Neuron (in vitro differentiated cells): ENCODE results near the gene LCMT1.
"Not testable (repeated sequence)": the region's sequence is repeated elsewhere in the genome, so short reads cannot be mapped to it uniquely, and the experiment has no call there.

Experiments
- H2AFZ ChIP-seq: one replicate; pipeline ENCODE4 v1.6.1; 2013; ENCODE audit warnings: low read depth, mild to moderate bottlenecking, inconsistent platforms, low read length, moderate library complexity
- H3K27me3 ChIP-seq: one replicate; pipeline ENCODE4 v1.6.1; 2013; ENCODE audit warnings: low read length; ENCODE audit not compliant: insufficient read depth
- H3K36me3 ChIP-seq: one replicate; pipeline ENCODE4 v1.6.1; 2013; ENCODE audit warnings: low read length; ENCODE audit not compliant: insufficient read depth
- H3K4me1 ChIP-seq: one replicate; pipeline ENCODE4 v1.6.1; 2013; ENCODE audit warnings: low read length; ENCODE audit not compliant: insufficient read depth
- H3K4me3 ChIP-seq: 2 replicates; pipeline ENCODE4 v1.5.1; 2013; ENCODE audit warnings: mild to moderate bottlenecking, low read length, moderate library complexity
- H3K9me3 ChIP-seq: one replicate; pipeline ENCODE4 v1.6.1; 2013; ENCODE audit warnings: low read length

Gene LCMT1

DNA sequence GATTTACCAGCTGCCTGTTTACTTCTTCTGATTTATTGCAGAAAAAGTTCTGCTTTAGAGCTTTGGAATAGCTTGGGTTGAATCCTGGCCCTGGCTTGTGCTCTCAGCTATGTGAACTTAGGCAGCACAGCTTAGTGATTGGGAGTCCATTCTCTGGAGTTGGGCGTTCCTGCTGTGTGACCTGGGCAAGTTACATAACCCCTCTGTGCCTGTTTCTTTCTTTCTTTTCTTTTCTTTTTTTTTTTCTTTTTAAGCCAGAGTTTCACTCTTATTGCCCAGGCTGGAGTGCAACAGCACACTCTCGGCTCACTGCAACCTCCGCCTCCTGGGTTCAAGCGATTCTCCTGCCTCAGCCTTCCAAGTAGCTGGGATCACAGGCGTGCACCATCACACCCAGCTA is 53.7 kb downstream of the LCMT1 start:
- Histone ChIP-seq H3K4me3 (no peak overlapping the region), H2AFZ (no peak overlapping the region), H3K9me3 (no peaks in the 10 kb centered on the region), H3K27me3 (no peaks in the 10 kb centered on the region), H3K36me3 (peaks cover 80% of the 10 kb centered on the region), H3K4me1 (no peaks in the 10 kb centered on the region)

DNA sequence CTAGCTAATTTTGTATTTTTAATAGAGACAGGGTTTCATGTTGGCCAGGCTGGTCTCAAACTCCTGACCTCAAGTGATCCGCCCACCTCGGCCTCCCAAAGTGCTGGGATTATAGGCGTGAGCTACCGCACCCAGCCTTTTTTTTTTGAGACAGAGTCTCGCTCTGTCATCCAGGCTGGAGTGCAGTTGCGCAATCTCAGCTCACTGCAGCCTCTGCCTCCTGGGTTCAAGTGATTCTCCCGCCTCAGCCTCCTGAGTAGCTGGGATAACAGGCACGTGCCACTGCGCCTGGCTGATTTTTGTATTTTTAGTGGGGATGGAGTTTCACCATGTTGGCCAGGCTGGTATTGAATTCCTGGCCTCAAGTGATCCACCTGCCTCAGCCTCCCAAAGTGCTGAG is 56.4 kb downstream of the LCMT1 start:
- not testable (repeated sequence) for H3K9me3 ChIP-seq, H3K27me3 ChIP-seq, H3K4me3 ChIP-seq, H3K4me1 ChIP-seq, H2AFZ ChIP-seq
- H3K36me3 ChIP-seq = peaks cover 79% of the 10 kb centered on the region

DNA sequence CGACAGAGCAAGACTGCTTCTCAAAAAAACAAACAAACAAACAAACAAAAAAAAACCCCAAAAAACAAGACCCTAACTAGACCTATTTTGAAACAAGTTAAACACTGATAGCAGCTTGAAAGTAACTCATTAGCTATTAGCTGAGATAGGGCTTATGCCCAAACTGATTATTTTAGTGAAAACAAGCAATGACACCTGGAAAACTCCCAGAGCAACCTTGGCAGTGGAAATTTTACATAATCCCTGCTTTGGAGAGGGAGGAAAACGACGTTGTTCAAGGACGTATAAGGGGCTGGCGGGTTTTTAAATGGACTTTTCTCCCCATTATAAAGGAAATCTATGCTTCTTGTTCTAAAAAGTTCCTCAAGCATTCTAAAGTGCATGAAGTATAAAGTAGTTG is 59.8 kb downstream of the LCMT1 start:
- Histone ChIP-seq H3K4me3 (no peak overlapping the region), H3K36me3 (peaks cover 65% of the 10 kb centered on the region), H2AFZ (no peak overlapping the region), H3K4me1 (no peaks in the 10 kb centered on the region), H3K27me3 (no peaks in the 10 kb centered on the region), H3K9me3 (no peaks in the 10 kb centered on the region)

DNA sequence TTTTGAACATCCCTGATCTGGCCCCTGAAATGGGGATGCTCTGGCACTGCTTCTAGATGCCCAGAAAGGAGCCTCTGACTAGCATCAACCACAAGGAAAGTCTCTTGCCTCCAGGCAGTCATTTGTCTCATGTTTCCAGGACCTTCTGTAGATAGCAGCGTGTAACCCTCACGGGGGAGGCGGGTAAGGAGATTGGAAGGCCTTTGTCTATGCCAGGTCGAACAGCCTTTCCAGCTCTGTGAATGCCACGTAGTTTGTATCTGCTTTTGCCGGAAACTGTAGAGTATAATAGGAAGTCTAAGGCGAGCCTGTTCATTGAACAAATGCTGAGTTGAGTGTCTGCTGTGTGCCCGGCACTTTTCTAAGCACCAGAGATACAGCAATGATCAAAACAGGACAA is 61.3 kb downstream of the LCMT1 start:
- H3K4me1 ChIP-seq = no peaks in the 10 kb centered on the region
- H3K9me3 ChIP-seq = no peaks in the 10 kb centered on the region
- H3K36me3 ChIP-seq = peaks cover 59% of the 10 kb centered on the region
- H3K27me3 ChIP-seq = no peaks in the 10 kb centered on the region
- H2AFZ ChIP-seq = no peak overlapping the region
- no peak overlapping the region for H3K4me3 ChIP-seq

DNA sequence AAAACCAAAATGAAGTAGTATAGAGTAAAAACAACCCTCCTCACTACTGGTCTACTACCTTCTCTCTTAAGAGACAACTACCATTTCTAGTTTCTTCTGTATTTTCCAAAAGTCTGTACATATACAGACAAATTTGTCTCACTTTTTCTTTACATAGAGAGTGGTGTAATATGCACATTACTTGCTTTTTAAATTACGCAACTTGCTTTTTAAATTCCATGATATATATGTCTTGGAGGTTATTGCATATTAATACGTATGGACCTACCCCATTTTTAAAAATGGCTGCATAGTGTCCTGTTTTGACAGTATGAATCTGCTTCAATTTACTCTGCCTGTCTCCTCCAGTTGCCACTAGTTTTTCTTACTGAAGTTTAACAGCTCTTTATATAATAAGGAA is 62.7 kb downstream of the LCMT1 start:
- Histone ChIP-seq H3K9me3 (no peaks in the 10 kb centered on the region), H3K27me3 (no peaks in the 10 kb centered on the region), H3K4me1 (no peaks in the 10 kb centered on the region), H2AFZ (no peak overlapping the region), H3K36me3 (peaks cover 55% of the 10 kb centered on the region), H3K4me3 (no peak overlapping the region)

DNA sequence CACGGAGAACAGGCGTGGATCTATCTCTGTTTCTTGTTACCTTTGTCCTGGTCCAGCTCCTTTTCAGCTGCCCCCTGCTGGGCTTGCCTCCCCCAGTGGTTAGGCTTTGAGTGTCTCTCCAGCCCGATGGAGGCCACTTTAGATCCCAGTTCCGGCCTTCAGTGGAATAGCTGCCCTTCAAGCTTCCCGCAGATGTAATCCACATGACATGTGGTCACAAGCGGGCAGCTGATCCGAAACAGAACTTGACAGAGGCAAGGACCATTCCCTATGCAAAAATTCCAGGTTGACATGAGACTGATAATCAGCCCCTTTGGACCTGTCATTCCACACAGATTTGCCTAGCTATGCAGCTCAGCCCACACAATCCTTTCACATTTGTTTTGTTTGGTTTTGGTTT is 64.6 kb downstream of the LCMT1 start:
- Histone ChIP-seq H3K36me3 (peaks cover 40% of the 10 kb centered on the region), H3K9me3 (no peaks in the 10 kb centered on the region), H2AFZ (no peak overlapping the region), H3K27me3 (no peaks in the 10 kb centered on the region), H3K4me1 (no peaks in the 10 kb centered on the region), H3K4me3 (no peak overlapping the region)

DNA sequence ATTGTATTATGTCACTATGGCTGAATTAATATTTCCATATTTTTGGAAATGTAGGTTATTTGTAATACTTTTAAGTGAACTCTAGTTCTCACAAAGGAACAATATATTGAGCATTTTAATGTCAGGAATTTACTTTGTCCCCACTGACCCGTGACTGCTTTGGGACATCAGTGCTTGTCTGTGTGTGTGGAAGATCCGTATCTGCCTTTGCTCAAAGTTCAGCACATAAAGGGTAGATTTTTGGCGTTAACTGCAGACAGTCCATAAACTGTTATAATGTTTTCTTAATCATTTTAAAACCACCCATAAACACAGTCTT is 65.9 kb downstream of the LCMT1 start:
- Histone ChIP-seq H3K4me3 (no peak overlapping the region), H3K4me1 (no peaks in the 10 kb centered on the region), H2AFZ (no peak overlapping the region), H3K9me3 (no peaks in the 10 kb centered on the region), H3K27me3 (no peaks in the 10 kb centered on the region), H3K36me3 (peaks cover 32% of the 10 kb centered on the region)

DNA sequence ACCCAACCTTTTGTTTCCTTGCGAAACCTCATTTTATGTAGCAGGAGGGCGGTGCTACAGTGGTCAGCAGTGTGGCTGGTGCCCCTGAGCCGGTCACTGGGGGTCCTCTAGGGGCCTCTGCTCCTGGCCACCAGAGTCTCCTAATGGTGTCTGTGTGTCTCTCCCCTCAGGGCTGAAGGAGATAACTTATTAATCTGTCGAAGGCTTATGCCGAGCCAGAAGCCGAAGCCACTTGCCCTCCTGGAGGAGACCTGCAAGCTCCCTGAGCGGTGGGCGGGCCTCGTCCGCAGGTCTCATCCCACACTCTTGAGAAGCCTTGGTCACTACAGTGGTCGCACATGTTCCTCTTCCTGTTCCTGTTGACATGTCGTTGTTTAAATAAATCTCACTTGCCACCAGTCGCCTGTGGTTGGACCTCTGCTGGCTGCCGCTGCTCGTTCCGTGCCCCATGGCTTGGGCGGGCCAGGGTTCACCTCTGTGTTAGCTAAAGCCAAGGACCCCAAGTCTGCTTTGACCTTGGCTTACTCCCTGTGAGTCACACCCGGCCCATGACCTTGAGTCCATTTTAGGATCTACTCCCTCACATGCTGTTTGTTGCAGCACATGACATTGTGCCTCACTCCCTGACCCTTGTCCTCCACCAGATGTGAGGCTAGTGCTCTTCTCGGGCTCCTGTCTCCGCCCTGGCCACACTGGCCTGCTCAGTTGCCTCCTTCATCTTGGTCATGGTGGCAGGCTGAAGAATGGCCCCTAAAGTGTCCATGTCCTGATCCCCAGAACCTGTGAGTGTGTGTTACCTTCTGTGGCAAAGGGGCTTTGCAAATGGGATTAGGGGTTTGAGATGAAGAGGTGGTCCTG is 66.5 kb downstream of the LCMT1 start:
- no peaks in the 10 kb centered on the region for H3K27me3 ChIP-seq
- H3K4me3 ChIP-seq = no peak overlapping the region
- no peaks in the 10 kb centered on the region for H3K4me1 ChIP-seq
- H2AFZ ChIP-seq = no peak overlapping the region
- H3K36me3 ChIP-seq = peaks cover 26% of the 10 kb centered on the region
- no peaks in the 10 kb centered on the region for H3K9me3 ChIP-seq

DNA sequence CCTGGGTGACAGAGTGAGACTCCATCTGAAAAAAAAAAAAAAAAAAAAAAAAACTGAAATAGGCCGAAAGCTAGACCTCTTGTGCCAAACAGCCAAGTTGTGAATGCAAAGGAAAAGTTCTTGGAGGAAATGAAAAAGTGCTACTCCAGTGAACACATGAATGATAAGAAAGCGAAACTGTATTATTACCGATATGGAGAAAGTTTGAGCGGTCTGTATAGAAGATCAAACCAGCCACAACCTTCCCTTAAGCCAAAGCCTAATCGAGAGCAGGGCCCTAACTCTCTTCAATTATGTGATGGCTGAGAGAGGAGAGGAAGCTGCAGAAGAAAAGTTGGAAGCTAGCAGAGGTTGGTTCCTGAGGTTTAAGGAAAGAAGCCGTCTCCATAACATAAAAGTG is 69.7 kb downstream of the LCMT1 start:
- H3K36me3 ChIP-seq = peaks cover 12% of the 10 kb centered on the region
- not testable (repeated sequence) for H3K27me3 ChIP-seq, H3K9me3 ChIP-seq, H3K4me1 ChIP-seq, H2AFZ ChIP-seq, H3K4me3 ChIP-seq

DNA sequence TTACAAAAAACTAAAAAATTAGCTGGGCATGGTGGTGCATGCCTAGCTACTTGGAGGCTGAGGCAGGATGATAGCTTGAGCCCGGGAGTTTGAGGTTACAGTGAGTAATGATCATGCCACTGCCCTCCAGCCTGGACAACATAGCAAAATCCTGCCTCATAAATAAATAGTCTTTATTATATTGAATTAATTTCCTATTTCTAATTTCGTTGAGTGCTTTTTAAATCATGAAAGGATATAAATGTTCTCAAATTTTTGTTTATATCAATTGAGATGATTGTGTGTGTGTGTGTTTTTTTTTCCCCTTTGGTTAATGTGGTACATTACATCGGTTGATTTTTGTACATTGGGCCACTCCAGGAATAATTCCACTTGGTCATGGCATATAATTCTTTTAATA is 73.2 kb downstream of the LCMT1 start:
- H3K4me3 ChIP-seq = no peak overlapping the region

DNA sequence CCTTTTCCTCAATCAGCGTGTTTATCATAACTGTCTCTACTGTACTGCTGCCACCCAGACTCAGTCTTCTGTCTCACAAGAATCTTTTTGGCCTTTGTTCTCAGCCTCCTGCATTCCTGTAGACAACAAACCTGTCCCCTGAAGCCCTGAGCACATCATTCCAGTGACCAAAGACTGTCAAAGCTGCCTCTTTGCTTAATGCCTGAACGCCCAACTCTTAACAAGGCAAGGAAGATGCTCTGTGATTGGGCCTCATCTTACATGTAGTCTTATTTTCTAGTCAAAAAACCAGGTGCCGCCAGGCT is 75.9 kb downstream of the LCMT1 start:
- Histone ChIP-seq H3K36me3 (no peaks in the 10 kb centered on the region), H2AFZ (no peak overlapping the region), H3K4me3 (no peak overlapping the region), H3K4me1 (no peaks in the 10 kb centered on the region), H3K9me3 (no peaks in the 10 kb centered on the region), H3K27me3 (no peaks in the 10 kb centered on the region)

More for the DNA sequence above, 73.2 kb downstream of the LCMT1 start:
- H2AFZ ChIP-seq = no peak overlapping the region
- no peaks in the 10 kb centered on the region for H3K36me3 ChIP-seq
- no peaks in the 10 kb centered on the region for H3K4me1 ChIP-seq
- no peaks in the 10 kb centered on the region for H3K27me3 ChIP-seq
- no peaks in the 10 kb centered on the region for H3K9me3 ChIP-seq

DNA sequence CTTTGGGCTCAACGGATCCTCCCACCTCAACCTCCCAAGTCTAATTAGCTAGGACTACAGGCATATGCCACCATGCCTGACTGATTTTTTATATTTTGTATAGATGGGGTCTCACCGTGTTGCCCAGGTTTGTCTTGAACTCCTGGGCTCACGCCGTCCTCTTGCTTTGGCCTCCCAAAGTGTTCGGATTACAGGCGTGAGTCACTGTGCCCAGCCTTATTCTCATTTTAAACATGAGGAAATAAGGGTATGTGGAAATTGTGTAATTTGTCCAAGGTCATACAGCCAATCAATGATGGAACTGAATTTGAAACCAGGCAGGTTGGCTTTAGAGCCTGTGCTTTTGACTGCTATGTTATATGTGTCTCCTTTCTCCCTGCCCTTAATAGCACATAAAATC is 77.8 kb downstream of the LCMT1 start:
- no peak overlapping the region for H2AFZ ChIP-seq

DNA sequence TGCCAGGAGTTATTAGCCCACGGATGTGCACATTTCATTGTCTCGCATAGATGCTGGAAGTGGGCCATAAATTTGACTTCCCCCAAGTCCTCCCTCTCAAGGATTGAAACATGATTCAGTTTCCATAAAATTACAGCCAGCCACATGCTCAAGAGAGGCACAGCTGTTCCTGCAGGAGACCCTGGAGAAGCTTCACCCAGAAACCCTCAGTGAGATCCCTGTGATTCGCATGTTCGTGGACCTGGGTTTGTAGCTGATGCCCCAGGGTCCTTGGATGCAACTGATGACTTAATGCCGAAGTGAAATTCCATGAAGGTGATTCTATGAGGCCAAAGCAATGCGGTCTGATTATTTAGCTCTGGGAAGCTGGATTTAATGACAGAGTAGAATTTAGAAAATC is 80.6 kb downstream of the LCMT1 start:
- H3K9me3 ChIP-seq = no peaks in the 10 kb centered on the region
- H3K4me3 ChIP-seq = no peak overlapping the region
- H3K36me3 ChIP-seq = no peaks in the 10 kb centered on the region
- no peaks in the 10 kb centered on the region for H3K4me1 ChIP-seq
- no peaks in the 10 kb centered on the region for H3K27me3 ChIP-seq
- no peak overlapping the region for H2AFZ ChIP-seq

More for the DNA sequence above, 77.8 kb downstream of the LCMT1 start:
- Histone ChIP-seq H3K4me1 (no peaks in the 10 kb centered on the region), H3K36me3 (no peaks in the 10 kb centered on the region), H3K9me3 (no peaks in the 10 kb centered on the region), H3K27me3 (no peaks in the 10 kb centered on the region), H3K4me3 (no peak overlapping the region)

DNA sequence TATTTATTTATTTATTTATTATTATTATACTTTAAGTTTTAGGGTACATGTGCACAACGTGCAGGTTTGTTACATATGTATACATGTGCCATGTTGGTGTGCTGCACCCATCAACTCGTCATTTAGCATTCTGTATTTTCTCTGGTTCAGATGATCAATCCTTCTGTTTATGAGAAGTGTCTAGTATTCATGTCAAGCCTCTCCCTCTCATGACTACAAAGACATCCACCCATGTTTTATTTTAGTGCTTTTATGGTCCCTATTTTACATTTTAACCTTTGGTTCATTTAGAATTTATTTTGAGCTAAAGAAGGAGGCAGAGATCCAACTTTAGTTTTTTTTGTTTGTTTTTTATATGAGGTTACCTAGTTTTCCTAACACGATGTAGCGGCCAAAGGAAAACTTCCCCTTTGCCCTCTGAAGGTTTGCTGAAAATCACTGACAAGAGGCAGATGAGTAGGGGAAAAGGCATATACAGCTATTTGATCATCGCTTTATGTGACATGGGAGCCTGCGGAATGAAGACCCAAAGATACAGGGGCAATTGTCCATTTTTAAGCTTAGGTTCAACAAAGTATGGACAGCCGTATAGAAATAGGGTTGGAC is 82.8 kb downstream of the LCMT1 start:
- H3K4me1 ChIP-seq = no peaks in the 10 kb centered on the region
- no peak overlapping the region for H2AFZ ChIP-seq
- no peak overlapping the region for H3K4me3 ChIP-seq
- no peaks in the 10 kb centered on the region for H3K9me3 ChIP-seq
- no peaks in the 10 kb centered on the region for H3K27me3 ChIP-seq
- no peaks in the 10 kb centered on the region for H3K36me3 ChIP-seq
